ENCODE results near the gene KCTD18.

KCTD18 gene

DNA sequence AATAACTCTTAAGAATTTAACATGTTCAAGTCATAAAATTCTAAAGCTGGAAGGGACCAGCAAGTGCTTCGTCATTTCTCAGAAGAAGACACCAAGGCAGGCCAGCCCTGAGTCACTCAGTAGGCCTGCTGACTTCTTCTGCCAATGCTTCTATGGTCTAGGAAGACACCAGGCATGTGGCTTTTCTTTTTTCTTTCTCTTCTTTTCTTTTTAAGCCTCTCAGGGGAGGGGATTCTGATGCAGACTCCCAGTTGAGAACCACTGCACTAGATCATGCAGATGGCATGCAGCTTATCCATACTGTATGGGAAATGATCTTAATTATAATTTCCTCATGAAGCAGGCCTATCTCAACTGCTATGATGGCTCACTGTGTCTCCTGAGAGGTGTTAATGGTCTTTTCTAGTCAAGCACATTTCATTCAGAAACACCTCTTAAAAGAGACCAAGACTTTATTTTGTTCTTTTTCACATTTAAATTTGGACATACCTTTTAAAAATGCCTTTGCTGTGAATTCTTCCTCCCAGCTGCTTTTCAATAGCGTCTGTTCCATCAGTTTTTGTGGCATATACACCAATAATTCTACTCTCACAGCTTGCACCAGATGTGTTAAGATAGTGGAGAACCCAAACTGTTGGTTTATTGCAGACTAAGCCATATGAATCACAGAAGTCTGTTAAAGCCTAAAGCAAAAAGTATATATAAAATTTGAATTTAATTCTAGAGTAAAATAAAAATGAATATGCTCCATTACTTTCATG is 11.3 kb downstream of the KCTD18 start:
- intact Hi-C loops (cut with DNase I; ENCODE audit: low total_unique reads): no loop called here
- Histone ChIP-seq H3K4me1 (no peaks in the 10 kb centered on the region), H3K4me3 (no peak overlapping the region), H3K9me3 (no peaks in the 10 kb centered on the region), H3K36me3 (peaks cover 29 to 49% (median 37%) of the 10 kb centered on the region in 3 donors), H3K27ac (no peak overlapping the region), H3K27me3 (no peaks in the 10 kb centered on the region)
- TF ChIP-seq, protein P1, sequence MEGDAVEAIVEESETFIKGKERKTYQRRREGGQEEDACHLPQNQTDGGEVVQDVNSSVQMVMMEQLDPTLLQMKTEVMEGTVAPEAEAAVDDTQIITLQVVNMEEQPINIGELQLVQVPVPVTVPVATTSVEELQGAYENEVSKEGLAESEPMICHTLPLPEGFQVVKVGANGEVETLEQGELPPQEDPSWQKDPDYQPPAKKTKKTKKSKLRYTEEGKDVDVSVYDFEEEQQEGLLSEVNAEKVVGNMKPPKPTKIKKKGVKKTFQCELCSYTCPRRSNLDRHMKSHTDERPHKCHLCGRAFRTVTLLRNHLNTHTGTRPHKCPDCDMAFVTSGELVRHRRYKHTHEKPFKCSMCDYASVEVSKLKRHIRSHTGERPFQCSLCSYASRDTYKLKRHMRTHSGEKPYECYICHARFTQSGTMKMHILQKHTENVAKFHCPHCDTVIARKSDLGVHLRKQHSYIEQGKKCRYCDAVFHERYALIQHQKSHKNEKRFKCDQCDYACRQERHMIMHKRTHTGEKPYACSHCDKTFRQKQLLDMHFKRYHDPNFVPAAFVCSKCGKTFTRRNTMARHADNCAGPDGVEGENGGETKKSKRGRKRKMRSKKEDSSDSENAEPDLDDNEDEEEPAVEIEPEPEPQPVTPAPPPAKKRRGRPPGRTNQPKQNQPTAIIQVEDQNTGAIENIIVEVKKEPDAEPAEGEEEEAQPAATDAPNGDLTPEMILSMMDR (IDR thresholded peaks at IDR 0.05): no peak
- no peak for DNase-seq

DNA sequence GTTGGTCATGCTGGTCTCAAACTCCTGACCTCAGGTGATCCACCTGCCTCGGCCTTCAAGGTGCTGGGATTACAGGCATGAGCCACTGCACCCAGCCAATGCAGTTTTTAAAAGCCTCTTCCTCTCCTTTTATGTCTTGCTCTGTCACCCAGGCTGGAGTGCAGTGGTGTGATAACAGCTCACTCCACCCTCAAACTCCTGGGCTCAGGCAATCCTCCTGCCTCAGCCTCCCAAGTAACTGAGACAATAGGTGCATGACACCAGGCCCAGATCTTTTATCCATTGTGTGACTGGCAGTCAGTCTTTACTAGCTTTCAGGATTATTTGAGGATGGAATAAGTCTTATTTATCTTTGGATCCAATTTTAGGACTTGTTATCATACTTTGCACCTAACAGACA is 13.2 kb downstream of the KCTD18 start:
- Histone ChIP-seq H3K4me3 (no peak overlapping the region), H3K4me1 (no peaks in the 10 kb centered on the region), H3K36me3 (peaks cover 38 to 60% (median 44%) of the 10 kb centered on the region in 3 donors), H3K27ac (no peak overlapping the region), H3K27me3 (no peaks in the 10 kb centered on the region), H3K9me3 (no peaks in the 10 kb centered on the region)
- intact Hi-C loops (cut with DNase I; ENCODE audit: low total_unique reads): no loop called here
- DNase-seq: no peak
- TF ChIP-seq, protein P1 (IDR thresholded peaks at IDR 0.05): no peak

DNA sequence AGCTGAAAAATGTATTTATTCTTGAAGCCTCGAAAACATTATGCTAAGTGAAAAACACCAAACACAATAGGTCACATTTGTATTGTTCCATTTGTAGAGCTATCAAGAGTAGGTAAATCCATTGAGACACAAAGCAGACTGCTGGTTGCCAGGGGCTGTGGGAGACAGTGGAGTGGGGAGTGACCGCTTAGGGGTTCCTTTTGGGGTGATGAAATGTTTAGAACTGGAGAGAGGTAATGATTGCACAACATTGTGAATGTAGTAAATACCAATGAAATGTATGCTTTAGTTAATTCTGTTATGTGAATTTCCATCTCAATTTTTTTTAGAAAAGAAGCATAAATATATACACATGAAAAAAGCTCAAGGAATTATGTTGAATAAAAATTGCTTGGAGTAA is 15.8 kb downstream of the KCTD18 start:
- Histone ChIP-seq H3K27me3 (no peaks in the 10 kb centered on the region), H3K4me1 (no peaks in the 10 kb centered on the region), H3K36me3 (peaks cover 61 to 82% (median 65%) of the 10 kb centered on the region in 3 donors), H3K4me3 (no peak overlapping the region), H3K9me3 (no peaks in the 10 kb centered on the region), H3K27ac (no peak overlapping the region)
- TF ChIP-seq, protein P1 (IDR thresholded peaks at IDR 0.05): no peak
- DNase-seq: no peak
- intact Hi-C loops (cut with DNase I; ENCODE audit: low total_unique reads): no loop called here

DNA sequence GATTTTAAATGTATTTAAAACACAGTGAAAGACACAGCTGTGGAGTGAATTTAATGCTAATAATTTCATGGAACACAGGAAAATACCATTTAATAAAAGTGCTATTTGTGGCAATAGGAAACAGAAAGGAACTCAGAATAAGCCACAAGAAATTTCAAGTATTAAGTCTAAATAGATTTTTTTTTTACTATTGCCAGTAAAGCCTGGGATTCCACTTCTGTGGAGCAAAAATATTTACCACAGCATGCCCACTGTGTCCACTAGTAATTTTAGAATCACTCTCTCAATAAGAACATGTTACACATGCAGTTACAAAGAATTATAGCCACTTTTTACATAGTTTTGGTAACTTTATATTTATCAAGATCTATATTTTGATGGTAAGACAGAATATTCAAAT is 17.2 kb downstream of the KCTD18 start:
- Histone ChIP-seq H3K9me3 (no peaks in the 10 kb centered on the region), H3K4me3 (no peak overlapping the region), H3K4me1 (no peaks in the 10 kb centered on the region), H3K27me3 (no peaks in the 10 kb centered on the region), H3K36me3 (peaks cover 53 to 74% (median 55%) of the 10 kb centered on the region in 3 donors), H3K27ac (no peak overlapping the region)
- TF ChIP-seq, protein P1 (IDR thresholded peaks at IDR 0.05): no peak
- intact Hi-C loops (cut with DNase I; ENCODE audit: low total_unique reads): no loop called here
- DNase-seq: no peak

DNA sequence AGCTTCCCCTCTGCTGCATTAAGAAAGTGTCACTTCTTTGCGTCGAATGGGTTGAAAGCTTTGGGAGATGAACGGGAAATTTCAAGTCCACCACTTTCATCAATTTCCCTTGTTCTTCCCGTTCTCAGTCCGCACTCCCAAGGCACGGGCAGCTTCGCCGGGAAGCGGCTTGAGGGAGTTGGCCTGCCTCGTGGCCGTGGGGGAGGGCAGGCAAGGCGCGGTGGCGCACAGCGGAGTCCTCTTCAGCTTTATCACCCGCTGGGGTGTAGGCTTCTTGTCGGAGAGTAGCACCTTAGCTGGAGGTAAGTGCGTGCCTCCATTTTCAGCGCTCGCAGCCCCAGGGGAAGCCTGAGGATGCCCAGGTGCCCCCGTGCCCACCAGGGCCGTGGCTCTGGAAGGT is 19.9 kb downstream of the KCTD18 start:
- no peaks in the 10 kb centered on the region for H3K9me3 ChIP-seq
- H3K27ac ChIP-seq: no peak overlapping the region
- peaks cover 36 to 59% (median 40%) of the 10 kb centered on the region in 3 donors for H3K36me3 ChIP-seq
- H3K27me3 ChIP-seq: no peaks in the 10 kb centered on the region
- H3K4me1 ChIP-seq: no peaks in the 10 kb centered on the region
- no peak overlapping the region for H3K4me3 ChIP-seq
- TF ChIP-seq, protein P1 (IDR thresholded peaks at IDR 0.05): no peak
- intact Hi-C loops (cut with DNase I; ENCODE audit: low total_unique reads): no loop called here
- DNase-seq: no peak
